NB4 (cell line): ENCODE measurements around the gene SORL1-AS1.

Experiments used
- CTCF ChIP-seq: IDR thresholded peaks from one replicate; pipeline ENCODE4 v1.5.1; 2012; ENCODE audit warnings: low read depth, low read length
- MYC ChIP-seq: IDR thresholded peaks from 2 replicates; pipeline ENCODE4 v1.6.1; 2011; ENCODE audit warnings: low read depth, low read length
- POLR2A ChIP-seq: IDR thresholded peaks from 2 replicates; pipeline ENCODE4 v1.6.1; 2011; ENCODE audit warnings: mild to moderate bottlenecking; ENCODE audit not compliant: insufficient read length; ENCODE audit errors: extremely low read depth
- TF ChIP-seq, protein P1 (sequence below): IDR thresholded peaks from 2 replicates; pipeline ENCODE4 v1.6.1; 2011; ENCODE audit warnings: low read depth, low read length

DNA sequence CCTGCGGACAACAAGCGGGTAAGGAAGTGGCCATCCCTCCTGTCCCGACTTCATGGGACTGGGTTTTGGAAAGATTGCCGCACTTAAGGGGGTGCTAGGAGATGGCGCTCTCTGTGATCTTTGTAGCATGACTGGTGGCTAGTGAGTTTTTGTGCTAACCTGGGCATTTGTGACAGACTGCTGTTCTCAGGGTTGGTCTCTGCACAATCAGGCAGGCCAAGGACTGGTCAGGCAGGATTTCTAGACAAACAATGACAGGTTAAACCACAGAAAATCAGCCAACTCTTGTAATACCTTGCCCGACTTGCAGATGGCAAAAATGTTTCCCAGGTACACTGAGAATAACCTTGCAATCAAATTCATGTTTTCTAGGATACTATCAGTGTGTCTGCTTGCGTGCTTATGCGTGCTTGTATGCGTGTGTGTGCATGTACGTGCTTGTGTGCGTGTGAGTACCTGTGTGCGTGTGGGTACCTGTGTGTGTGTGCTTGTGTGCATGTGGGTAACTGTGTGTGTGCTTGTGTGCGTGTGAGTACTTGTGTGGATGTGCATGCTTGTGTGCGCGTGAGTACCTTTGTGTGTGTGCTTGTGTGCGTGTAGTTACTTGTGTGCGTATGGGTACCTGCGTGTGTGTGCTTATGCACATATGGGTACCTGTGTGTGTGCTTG is 25.6 kb upstream of the SORL1-AS1 start:
- TF ChIP-seq CTCF (no peak), MYC (no peak), POLR2A (no peak)
- TF ChIP-seq, protein P1, sequence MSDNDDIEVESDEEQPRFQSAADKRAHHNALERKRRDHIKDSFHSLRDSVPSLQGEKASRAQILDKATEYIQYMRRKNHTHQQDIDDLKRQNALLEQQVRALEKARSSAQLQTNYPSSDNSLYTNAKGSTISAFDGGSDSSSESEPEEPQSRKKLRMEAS = no peak
